NCI-H1105 treated with DMSO at 0.1 percent for 48 hours (cell line): ENCODE data around the gene NOS1AP.

ENCODE experiments used
- DNase-seq: peaks from one replicate; lab custom pipeline; 2025; lab: John Stamatoyannopoulos, UW

The NOS1AP gene

GRCh38 chr1:162300057-162300917 is 230.8 kb downstream of the NOS1AP start:
- DNase-seq = no peak

DNA sequence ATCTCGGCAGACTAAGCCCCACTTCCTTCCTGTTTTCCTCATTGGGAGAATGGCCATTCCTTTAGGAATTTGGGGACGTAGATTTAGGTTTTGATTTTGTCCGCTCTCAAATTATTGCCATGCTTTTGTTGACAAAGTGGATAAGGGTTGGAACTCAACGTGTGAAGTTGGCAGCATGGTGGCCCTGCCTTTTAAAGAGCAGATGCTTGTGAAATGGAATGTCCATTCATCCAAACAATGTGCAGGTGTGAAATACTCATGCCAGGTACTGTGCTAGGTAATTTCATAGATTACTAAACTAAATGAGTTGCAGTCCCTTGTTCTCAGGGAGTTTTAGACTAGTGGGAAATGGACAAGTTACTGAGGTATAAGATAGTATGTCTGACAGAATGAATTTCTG is 232.2 kb downstream of the NOS1AP start:
- no peak for DNase-seq

DNA sequence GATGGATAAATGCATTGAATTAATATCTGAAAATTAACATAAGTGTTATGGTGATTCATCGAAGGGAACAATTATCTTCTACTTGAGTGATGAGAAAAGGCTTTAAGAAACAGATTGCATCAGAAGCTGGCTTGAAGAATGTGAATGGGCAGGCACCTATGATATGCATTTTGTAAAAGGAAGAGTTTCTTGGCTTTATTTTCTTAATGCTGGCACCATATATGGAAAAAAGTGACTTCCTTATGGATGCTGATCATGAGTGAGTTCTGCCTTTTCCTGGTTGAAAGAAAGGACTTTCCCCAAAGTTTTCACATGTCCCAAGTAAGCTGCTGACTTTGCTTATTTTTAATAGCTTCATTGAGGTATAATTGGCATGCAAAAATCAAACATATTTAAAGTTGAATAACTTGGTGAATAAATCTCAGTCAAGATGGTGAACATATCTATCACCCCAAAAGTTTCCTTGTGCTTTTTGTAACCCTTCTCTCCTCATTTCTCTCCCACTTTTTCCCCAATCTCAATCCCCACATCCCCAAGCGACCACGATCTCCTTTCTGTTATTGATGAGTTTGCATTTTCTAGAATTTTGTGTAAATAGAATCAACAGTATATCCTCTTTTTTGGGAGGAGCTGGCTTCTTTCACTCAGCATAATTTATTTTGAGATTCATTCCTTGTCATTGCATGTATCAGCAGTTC is 233.0 kb downstream of the NOS1AP start:
- DNase-seq = no peak

DNA sequence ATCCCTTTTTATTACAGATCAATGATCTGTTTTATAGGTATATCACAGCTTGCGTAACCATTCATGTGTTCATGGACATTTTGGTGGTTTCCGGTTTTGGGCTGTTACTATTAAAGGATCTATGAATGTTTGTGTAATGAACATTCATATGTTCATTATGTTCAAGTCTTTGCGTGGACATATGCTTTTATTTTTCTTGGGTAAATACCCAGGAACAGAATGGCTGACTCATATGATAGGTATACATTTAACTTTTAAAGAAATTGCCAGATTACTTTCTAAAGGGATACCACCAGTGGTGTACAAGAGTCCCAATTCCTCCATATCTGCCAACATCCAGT is 233.5 kb downstream of the NOS1AP start:
- no peak for DNase-seq

DNA sequence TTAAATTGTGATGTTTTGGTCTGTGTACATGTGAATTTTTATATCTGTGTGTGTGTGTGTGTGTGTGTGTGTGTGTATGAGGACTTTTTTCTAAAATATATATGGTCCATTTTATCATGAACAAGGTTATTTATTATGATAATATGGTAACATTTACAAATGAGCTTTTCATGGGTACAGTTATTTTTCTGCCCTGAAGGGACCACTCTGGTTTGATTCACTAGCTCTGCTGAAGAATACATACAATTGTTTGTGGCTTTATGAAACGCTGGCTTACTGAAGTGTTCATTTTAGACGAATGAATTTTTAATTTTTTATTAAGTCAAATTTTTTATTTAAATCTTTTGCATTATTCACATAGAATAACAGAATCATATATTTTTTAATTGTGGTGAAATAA is 235.2 kb downstream of the NOS1AP start:
- no peak for DNase-seq

DNA sequence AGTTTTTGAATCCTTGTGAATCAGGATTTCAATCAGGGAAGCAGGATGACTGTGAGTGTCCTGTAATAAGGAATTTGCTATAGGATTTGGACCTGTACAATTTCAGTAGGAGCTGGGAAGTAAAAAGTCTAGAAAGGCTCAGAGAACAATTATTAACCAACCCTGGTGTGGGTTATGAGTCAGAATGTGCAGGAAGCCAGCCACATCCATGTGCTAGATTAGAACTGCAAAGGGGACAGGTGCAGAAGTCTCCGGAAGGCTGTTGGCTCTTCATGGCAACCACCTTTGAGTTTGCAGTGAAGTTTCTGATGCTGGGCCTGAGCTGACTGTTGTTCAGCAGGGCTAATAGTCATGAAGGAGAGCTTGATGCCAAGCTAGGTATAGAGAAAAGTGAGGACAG is 236.5 kb downstream of the NOS1AP start:
- no peak for DNase-seq

- DNase-seq = no peak
Measured at GRCh38 chr1:162310337-162310736, 240.8 kb downstream of the NOS1AP start.

- DNase-seq = no peak
Measured at GRCh38 chr1:162314206-162314605, 244.7 kb downstream of the NOS1AP start.

DNA sequence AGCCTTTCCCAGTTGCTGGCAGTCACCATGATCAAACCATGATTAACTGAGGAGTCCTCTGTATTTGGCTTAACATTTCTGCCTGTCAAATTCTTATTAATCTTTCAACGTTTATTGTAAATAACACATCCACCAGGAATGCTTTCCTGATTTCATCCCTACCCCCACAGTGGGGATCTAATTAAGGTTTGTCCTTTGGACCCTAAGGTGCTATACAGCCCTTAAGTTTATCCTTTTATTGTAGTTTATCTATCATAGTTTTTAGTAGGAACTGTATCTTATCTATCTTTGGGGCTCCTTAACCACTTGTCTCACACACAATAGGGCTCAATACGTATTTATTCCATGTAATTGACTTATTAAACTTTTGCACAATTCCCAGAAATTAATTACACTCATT is 246.2 kb downstream of the NOS1AP start:
- DNase-seq = no peak

GRCh38 chr1:162316187-162316586 is 246.7 kb downstream of the NOS1AP start:
- no peak for DNase-seq

GRCh38 chr1:162317621-162318020 is 248.1 kb downstream of the NOS1AP start:
- no peak for DNase-seq

DNA sequence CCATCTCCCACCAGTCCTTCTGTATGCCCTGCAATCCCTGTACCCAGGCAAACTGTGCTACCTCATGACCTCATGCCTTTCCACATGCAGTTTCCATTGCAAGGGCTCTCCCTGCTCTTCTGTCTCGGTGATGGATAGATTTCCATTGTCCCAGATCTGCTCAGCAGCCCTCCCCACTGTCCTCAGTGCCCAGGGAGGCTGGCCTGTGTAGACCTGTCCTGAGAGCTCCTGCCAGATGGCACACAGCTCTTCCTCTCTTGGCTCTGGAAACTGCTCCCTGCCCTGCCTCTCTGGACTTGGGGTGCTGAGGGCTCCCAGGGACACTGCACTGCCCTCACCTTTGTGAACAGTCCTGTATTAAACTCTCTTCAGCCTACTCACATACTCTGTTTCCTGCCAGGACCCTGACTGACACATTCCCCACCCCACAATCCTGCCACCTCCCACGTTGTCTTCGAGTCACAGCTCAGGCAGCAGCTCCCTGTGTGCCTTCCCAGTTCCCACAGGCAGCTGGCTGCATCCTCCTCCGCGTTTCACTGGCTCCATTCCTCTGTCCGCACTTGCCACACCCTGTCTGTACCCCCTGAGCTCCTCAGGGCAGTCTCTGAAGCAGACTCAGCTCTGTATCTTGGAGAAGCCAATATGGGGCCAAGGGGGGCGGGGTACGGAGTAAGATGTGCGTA is 250.1 kb downstream of the NOS1AP start:
- no peak for DNase-seq

DNA sequence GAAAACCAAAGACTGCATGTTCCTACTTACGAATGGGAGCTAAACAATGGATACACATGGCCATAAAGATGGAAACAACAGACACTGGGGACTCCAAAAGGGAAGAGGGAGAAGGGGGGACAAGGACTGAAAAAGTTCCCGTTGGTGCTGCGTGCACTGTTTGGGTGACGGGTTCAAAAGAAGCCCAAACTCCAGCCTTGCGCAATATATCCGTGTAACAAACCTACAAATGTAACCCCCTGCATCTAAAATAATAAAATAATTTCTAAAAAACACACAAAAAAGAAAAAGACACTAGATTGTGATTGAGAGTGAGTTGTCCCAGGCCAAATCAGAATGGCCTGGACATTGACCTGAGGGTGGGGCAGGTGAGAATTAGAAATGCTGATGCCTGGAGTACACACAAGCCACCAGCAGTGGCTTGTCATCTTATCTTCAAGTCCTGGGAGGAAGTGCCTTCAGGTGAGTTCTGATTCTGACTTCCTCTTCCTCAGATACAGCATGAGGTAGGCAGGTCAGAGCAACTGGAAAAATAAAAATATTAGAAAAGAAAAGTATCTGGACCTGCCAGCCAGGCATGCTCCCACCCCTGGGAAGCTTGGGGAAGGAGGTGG is 252.4 kb downstream of the NOS1AP start:
- no peak for DNase-seq

GRCh38 chr1:162323023-162323422 is 253.5 kb downstream of the NOS1AP start:
- DNase-seq = no peak

GRCh38 chr1:162324396-162324795 is 254.9 kb downstream of the NOS1AP start:
- DNase-seq = no peak

DNA sequence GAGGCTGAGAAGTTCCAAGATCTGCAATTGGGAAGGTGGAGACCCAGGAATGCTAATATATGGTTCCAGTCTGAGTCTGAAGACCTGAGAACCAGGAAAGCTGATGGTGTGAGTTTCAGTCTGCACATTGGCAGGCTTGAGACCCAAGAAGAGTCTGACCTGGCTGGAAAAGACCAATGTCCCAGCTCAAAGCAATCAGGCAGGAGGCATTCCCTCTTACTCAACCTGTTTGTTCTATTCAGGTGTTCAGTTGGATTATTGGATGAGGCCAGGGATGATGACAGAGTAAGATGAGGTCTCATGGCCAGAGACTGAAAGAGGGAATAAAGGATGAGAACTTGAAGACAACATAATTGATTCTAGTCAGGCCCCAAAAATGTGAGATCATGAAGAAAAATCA is 257.1 kb downstream of the NOS1AP start:
- no peak for DNase-seq

DNA sequence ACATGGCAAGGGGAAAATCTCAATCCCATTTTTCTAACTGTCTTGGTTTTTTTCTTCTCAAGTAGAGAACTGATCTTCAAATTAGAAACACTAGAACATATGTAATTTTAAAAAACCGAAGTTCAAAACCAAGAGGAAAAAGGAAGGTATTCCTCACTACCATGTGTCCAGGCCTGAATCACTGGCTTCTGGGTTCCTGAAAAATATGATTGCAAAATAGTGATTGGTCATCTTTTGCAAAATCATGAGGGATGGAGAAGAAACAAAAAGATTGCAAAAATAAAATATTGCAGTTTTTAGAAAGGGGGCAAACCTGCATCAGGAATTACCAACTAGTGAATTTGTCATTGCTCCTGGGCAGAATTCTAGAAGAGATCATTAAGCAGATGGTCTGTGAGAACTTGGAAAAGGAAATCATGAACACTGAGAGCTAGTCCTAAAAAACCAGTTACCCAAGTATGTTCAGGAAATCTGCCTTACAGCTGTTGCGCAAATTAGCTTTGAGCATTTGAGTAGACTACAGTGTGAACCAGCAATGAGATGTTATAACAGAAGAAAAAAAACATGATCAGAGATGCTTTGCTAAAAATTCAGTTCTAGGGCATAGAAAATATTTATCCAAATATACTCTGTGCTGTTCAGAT is 257.8 kb downstream of the NOS1AP start:
- DNase-seq = no peak

DNA sequence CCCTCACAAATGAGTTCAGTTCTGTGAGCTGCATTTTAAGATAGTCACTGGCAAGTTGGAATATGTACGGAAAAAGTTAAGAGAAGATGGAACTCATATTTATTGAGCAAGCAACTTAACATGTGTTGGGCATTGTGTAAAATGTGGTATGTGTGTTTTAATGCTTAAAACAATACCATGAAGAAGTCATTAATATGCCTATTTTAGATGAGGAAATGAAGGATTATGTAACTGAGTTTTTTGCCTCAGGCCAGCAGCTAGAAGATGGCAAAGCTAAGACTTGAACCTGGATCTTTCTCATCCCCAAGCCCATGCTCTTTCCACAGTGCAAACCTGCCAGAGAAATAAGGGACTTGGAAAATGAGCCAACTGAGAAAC is 258.3 kb downstream of the NOS1AP start:
- DNase-seq = no peak

DNA sequence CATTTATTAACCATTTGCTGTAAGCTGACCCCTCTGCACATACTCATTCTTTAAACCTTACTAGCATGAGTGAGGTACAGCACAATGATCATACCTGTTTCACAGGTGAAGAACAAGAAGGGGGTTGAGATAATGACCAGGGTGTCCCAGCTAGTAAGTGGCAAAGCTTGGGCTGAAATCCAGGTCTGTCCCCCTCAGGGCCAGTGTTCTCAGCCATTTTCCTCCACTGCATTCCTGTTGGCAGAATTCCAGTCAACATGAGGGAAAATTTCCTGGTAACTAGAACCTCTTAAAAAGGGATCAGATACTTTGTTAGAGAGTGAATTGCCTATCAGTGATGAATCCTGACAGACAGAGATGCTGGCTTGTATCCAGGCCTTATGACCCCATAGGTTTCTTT is 259.0 kb downstream of the NOS1AP start:
- DNase-seq = peak; percentile 94

GRCh38 chr1:162329826-162330225 is 260.3 kb downstream of the NOS1AP start:
- DNase-seq = no peak

- no peak for DNase-seq
Measured at GRCh38 chr1:162333991-162334390, 264.5 kb downstream of the NOS1AP start.

DNA sequence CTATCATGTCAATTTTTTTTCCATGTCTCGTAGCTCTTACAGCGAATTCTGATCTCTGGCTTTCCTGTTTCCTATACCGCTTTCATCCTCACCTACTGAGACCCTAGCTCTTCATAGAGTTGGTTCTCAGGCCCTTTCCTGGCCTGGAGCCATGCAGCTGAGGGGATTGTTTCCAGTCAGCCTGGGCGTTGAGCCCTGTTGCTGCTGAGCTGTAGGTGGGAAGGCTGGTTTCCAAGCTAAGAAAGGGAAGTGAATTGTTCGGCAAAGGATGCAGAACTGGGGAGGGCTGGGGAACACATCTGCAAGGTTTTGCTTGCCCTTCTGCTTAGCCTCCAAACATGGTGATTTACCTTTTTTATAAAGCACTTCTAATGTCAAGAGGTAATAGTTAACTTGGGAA is 265.6 kb downstream of the NOS1AP start:
- no peak for DNase-seq
